Gastrocnemius medialis (tissue), 4 donors: ENCODE data around the gene CAMTA1. TPM values are rescaled to one million over a fixed set of nuclear protein-coding genes. Genes with fewer than 3 reads are reported as not detected.

Experiments
- ATAC-seq, 2 donors: fragments of 150-250 bp; one replicate each; pipeline ENCODE4 v1.9.1; 2016
- DNase-seq, 2 donors: peaks; one replicate each; pipeline ENCODE4 v3.0.0-alpha.2; 2019
- H3K27ac ChIP-seq, 4 donors: fragments of 200-600 bp; sonication (generic); 1 replicate in 1 of 4; 2 replicates in 3 of 4; pipeline ENCODE4 v1.5.1; 2016 to 2018; ENCODE audit warnings: mild to moderate bottlenecking in 2 of 4, moderate library complexity in 1 of 4
- H3K27me3 ChIP-seq, 3 donors: fragments of 200-600 bp; sonication (generic) in 2 of 3; 1 replicate in 1 of 3; 2 replicates in 2 of 3; pipeline versions ENCODE4 v1.5.1 to v1.6.0; 2016 to 2019; ENCODE audit warnings: mild to moderate bottlenecking in 1 of 3, moderate library complexity in 1 of 3
- H3K36me3 ChIP-seq, 2 donors: fragments of 200-600 bp; sonication (generic) in 1 of 2; one replicate each; pipeline ENCODE4 v1.5.1; 2017 to 2018
- H3K4me1 ChIP-seq, 2 donors: fragments of 200-600 bp; sonication (generic) in 1 of 2; one replicate each; pipeline ENCODE4 v1.5.1; 2016 to 2017; ENCODE audit warnings: mild to moderate bottlenecking in 2 of 2
- H3K4me3 ChIP-seq, 4 donors: fragments of 200-600 bp; sonication (generic) in 3 of 4; 1 replicate in 1 of 4; 2 replicates in 3 of 4; pipeline ENCODE4 v1.5.1; 2016 to 2019; ENCODE audit warnings: mild to moderate bottlenecking in 2 of 4
- H3K9me3 ChIP-seq, 3 donors: fragments of 200-600 bp; sonication (generic) in 2 of 3; 1 replicate in 1 of 3; 2 replicates in 2 of 3; pipeline ENCODE4 v1.5.1; 2016 to 2019
- POLR2A ChIP-seq, 2 donors: fragments of 450-650 bp; IDR thresholded peaks; one replicate each; pipeline ENCODE4 v1.6.1; 2017; ENCODE audit warnings: antibody characterized with exemption in 2 of 2, mild to moderate bottlenecking in 2 of 2, moderate library complexity in 2 of 2
- in situ Hi-C, 4 donors: fragments of 200-750 bp; cut with MboI; loops; one replicate each; pipeline versions ENCODE4 v1.15.0 to v1.8.0; 2017; ENCODE audit warnings: low sequenced_read_pairs in 4 of 4
- intact Hi-C: fragments of 100-400 bp; cut with DNase I; formaldehyde crosslinking; loops from one replicate; pipeline ENCODE4 v1.15.1; 2023; ENCODE audit warnings: low total_unique reads
- total RNA-seq, 4 donors: library from RNA; depleted of rRNA; stranded (reverse); fragments of >200 nt; gene quantifications; one replicate each; pipeline versions ENCODE4 v1.1.0 to v1.2.3, GENCODE V29; 2016
- TF ChIP-seq, protein P1 (sequence below), 5 experiments: fragments of 450-650 bp in 3 of 5; fragments of 200-600 bp in 2 of 5; sonication (generic) in 2 of 5; IDR thresholded peaks in 4 of 5; conservative IDR thresholded peaks in 1 of 5; 1 replicate in 4 of 5; 2 replicates in 1 of 5; pipeline ENCODE4 v1.5.1; 2016 to 2019; ENCODE audit warnings: antibody characterized with exemption in 5 of 5, mild to moderate bottlenecking in 3 of 5, moderate library complexity in 3 of 5

The CAMTA1 gene
- total RNA-seq, 4 donors from 2014 or later, result 60.5 to 113 (median 70.4) TPM

DNA sequence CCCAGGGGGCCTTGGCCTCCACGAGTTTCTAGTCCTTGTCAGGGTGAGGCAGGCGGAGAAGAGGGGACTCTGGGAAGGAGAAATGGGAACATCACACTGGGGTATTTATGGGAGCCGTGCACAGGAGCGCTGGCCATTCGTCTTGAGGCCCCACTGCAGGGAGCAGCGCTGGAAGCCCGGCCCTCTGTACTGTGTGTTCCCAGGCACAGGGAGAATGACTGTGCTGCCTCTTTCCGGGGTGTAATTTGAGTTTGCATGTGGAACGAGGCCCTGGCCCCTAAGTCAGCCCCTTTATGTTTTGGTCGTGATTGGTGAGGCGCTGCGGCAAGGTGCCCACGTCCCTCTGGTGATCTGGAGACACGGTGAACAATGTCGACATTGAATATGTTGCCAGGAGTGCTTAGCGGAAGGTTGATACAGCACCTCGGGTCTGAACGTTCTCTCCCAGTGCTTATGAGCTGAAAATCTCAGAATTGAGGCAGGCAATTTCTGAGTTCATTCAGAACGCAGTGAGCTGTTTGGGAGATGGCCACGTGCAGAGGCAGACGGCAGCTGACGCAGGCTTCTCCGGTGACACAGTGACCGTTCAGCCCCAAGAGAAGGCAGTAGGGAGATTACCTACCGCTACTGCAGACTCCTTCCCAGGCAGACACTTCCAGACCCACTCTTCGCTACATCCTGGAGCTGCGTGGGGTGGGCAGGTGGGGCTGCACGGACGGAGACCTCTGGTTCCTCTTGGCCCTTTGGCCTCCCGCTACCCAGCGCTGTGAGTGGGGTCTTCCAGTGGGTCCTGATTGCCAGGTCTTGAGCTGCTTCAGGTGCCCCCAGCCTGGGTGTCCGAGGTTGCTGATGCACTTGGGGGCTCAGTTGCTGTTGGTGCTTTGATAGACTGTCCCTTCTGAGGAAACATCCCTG is 265.8 kb downstream of the CAMTA1 start:
- H3K4me3 ChIP-seq, result peak overlapping the region in 1 of 4 donors; percentile 36
- H3K27me3 ChIP-seq, result no peaks in the 10 kb centered on the region
- DNase-seq, result peak in 1 of 2 donors; percentile 48
- peak; percentile 80 to 93 for ATAC-seq
- TF ChIP-seq, protein P1, sequence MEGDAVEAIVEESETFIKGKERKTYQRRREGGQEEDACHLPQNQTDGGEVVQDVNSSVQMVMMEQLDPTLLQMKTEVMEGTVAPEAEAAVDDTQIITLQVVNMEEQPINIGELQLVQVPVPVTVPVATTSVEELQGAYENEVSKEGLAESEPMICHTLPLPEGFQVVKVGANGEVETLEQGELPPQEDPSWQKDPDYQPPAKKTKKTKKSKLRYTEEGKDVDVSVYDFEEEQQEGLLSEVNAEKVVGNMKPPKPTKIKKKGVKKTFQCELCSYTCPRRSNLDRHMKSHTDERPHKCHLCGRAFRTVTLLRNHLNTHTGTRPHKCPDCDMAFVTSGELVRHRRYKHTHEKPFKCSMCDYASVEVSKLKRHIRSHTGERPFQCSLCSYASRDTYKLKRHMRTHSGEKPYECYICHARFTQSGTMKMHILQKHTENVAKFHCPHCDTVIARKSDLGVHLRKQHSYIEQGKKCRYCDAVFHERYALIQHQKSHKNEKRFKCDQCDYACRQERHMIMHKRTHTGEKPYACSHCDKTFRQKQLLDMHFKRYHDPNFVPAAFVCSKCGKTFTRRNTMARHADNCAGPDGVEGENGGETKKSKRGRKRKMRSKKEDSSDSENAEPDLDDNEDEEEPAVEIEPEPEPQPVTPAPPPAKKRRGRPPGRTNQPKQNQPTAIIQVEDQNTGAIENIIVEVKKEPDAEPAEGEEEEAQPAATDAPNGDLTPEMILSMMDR (IDR thresholded peaks at IDR 0.05 in 4 of 5, conservative IDR thresholded peaks at IDR 0.05 in 1 of 5), result no peak
- no peak for TF ChIP-seq POLR2A (IDR thresholded peaks at IDR 0.05)
- H3K9me3 ChIP-seq, result no peaks in the 10 kb centered on the region
- H3K27ac ChIP-seq, result peak overlapping the region in 1 of 4 donors; percentile 87
- no peaks in the 10 kb centered on the region for H3K36me3 ChIP-seq
- H3K4me1 ChIP-seq, result peaks cover 0 to 6% of the 10 kb centered on the region in 2 donors
- in situ Hi-C loops (loop anchor here in 1 of 4 donors (25.0 kb wide), 1 partner anchor 586 kb away; no protein-coding TSS in a partner anchor), intact Hi-C loops (no loop called here)

DNA sequence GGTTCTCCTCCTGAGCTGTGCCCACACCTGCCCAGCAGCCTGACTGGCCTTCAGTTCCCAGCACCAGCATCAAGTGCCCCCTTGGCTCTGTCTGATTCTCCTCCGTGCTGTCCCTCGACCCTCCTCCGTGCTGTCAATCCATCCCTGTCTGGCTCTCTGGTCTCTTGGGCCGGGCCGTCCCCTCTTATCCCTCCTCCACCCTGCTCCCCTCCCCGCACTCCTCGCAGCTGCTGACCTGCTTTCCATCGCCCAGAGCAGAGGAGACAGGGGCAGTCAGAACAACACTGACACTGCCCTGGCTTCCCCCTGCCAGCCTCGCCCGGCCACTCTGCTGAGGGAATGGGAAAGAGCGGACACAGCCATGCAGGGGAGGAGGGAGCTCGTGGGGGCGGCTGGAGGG is 267.4 kb downstream of the CAMTA1 start:
- H3K27ac ChIP-seq, result no peak overlapping the region
- H3K9me3 ChIP-seq, result no peaks in the 10 kb centered on the region
- TF ChIP-seq POLR2A (IDR thresholded peaks at IDR 0.05), result no peak
- H3K27me3 ChIP-seq, result no peaks in the 10 kb centered on the region
- H3K4me1 ChIP-seq, result peaks cover 0 to 6% of the 10 kb centered on the region in 2 donors
- H3K4me3 ChIP-seq, result no peak overlapping the region
- in situ Hi-C loops, result loop anchor here in 1 of 4 donors (25.0 kb wide), 1 partner anchor 585 kb away; no protein-coding TSS in a partner anchor
- intact Hi-C loops, result no loop called here
- no peak for ATAC-seq
- DNase-seq, result no peak
- no peaks in the 10 kb centered on the region for H3K36me3 ChIP-seq

DNA sequence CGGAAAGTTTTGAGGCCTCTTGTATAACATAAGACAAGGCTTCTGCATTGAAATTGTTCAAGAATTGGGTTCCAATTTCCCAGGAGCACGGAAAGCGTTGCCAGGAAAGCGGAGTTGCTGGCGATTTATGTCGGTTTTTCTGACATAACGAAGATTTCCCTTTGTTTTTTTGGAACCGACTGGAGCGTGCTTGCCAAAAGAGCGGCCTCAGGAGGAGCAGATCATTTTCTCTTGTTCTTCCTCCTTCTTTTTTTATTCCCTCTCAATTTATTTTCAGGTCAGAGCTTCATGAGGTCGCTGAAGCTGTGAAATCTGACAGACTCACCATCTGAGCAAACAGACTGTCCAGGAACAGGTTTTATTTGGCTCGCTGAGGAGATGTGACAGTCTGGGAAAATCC is 275.5 kb downstream of the CAMTA1 start:
- DNase-seq, result no peak
- no peaks in the 10 kb centered on the region for H3K9me3 ChIP-seq
- no peak overlapping the region for H3K4me3 ChIP-seq
- no peak for ATAC-seq
- intact Hi-C loops (no loop called here), in situ Hi-C loops (loop anchor here in 2 of 4 donors (10.0 to 25.0 kb wide), 3 partner anchors 266 to 577 kb away; no protein-coding TSS in a partner anchor)
- H3K4me1 ChIP-seq, result no peaks in the 10 kb centered on the region
- H3K36me3 ChIP-seq, result no peaks in the 10 kb centered on the region
- TF ChIP-seq, protein P1 (IDR thresholded peaks at IDR 0.05 in 4 of 5, conservative IDR thresholded peaks at IDR 0.05 in 1 of 5), result no peak
- H3K27ac ChIP-seq, result no peak overlapping the region
- H3K27me3 ChIP-seq, result no peaks in the 10 kb centered on the region

DNA sequence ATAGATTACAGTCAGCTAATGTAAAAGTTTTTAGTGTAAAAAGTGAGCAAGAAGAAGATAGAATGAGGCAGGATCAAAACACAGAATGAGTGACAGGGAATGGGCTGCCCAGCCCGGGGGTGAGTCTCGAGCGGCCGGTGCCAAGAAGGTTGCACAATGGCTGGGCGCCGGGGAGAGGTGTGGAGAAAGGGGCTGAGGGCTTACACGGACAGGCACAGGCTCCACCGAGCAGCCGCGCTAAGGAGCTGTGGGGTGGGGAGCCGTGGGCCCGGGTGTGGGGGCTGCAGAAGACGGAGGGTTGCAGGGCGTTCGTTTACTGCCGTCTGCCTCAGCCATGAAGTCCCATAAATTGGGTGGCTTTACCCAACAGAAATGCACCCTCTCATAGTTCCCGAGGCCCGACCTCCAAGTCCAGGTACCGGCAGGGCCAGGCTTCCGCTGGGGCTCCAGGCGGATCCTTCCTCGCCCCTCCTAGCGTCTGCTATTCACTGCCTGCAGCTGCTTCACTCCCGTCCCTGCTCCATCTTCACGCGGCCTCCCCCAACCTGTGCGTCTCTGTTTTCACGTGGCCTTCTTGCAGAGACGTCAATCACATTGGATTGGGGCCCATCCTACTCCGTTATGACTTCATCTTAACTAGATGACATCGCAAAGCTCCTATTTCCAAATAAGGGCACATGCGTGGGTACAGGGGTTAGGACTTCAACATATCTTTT is 277.2 kb downstream of the CAMTA1 start:
- ATAC-seq, result no peak
- TF ChIP-seq, protein P1 (IDR thresholded peaks at IDR 0.05 in 4 of 5, conservative IDR thresholded peaks at IDR 0.05 in 1 of 5), result no peak
- TF ChIP-seq POLR2A (IDR thresholded peaks at IDR 0.05), result no peak
- no peak overlapping the region for H3K27ac ChIP-seq
- no peaks in the 10 kb centered on the region for H3K9me3 ChIP-seq
- DNase-seq, result no peak
- H3K36me3 ChIP-seq, result no peaks in the 10 kb centered on the region
- H3K27me3 ChIP-seq, result no peaks in the 10 kb centered on the region
- H3K4me3 ChIP-seq, result no peak overlapping the region
- intact Hi-C loops (no loop called here), in situ Hi-C loops (loop anchor here in 2 of 4 donors (10.0 to 25.0 kb wide), 3 partner anchors 268 to 575 kb away; no protein-coding TSS in a partner anchor)
- no peaks in the 10 kb centered on the region for H3K4me1 ChIP-seq

DNA sequence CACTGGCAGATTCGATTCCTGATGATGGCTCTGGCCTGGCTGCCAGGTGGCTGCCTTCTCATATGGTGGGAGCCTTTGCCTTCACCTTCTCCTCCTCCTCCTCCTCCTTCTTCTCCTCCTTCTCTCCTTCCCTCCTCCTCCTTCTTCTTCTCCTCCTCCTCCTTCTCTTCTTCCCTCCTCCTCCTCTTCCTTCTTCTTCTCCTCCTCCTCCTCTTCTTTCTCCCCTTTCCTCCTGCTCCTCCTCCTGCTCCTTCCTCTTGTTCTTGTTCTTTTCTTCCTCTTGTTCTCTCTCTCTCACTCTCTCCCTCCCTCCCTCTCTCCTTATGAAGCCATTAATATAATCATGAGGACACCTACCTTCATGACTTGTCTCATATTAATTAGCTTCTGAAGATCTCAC is 278.7 kb downstream of the CAMTA1 start:
- Histone ChIP-seq H3K4me3 (no peak overlapping the region), H3K4me1 (no peaks in the 10 kb centered on the region), H3K27ac (no peak overlapping the region), H3K9me3 (no peaks in the 10 kb centered on the region), H3K27me3 (no peaks in the 10 kb centered on the region), H3K36me3 (no peaks in the 10 kb centered on the region)
- no peak for TF ChIP-seq POLR2A (IDR thresholded peaks at IDR 0.05)
- TF ChIP-seq, protein P1 (IDR thresholded peaks at IDR 0.05 in 4 of 5, conservative IDR thresholded peaks at IDR 0.05 in 1 of 5), result no peak
- ATAC-seq (no peak), DNase-seq (no peak)
- intact Hi-C loops (no loop called here), in situ Hi-C loops (loop anchor here in 2 of 4 donors (10.0 to 25.0 kb wide), 3 partner anchors 269 to 573 kb away; no protein-coding TSS in a partner anchor)
